ENCODE results near the gene CRYL1.

DNA sequence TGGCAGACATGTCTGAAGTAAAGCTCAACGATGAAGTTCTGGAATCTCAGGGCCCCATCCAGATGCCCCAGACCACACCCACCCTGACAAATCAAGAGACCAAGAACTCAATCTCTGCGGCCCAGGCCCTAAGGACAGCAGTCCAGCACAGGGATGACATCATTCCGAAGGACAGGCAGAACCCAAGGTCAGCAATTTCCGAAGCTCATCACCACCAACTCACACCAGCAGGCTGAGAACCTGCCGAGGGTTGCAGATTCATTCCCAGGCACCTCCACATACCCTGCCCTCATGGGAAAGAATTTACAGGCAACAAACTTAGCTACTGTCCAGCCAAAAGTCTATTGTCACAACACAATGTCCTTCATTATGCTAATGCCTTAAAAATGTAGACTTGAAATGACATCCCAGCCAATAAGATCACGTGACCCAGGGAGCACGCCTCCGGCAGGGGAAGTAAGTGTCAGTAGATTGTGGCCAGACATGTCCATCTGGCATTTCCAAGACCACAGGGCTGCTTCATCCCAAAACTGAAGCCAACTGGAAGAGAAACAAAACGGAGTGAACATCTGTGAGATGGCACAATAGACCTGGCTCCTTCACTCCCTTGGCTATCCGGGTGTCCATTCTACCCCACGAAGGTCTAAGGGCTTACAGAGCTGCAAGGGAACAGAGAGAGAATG is 98.8 kb downstream of the CRYL1 start:
- TF ChIP-seq, protein P1, sequence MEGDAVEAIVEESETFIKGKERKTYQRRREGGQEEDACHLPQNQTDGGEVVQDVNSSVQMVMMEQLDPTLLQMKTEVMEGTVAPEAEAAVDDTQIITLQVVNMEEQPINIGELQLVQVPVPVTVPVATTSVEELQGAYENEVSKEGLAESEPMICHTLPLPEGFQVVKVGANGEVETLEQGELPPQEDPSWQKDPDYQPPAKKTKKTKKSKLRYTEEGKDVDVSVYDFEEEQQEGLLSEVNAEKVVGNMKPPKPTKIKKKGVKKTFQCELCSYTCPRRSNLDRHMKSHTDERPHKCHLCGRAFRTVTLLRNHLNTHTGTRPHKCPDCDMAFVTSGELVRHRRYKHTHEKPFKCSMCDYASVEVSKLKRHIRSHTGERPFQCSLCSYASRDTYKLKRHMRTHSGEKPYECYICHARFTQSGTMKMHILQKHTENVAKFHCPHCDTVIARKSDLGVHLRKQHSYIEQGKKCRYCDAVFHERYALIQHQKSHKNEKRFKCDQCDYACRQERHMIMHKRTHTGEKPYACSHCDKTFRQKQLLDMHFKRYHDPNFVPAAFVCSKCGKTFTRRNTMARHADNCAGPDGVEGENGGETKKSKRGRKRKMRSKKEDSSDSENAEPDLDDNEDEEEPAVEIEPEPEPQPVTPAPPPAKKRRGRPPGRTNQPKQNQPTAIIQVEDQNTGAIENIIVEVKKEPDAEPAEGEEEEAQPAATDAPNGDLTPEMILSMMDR (IDR thresholded peaks at IDR 0.05), result no peak
- no peak for TF ChIP-seq POLR2AphosphoS5 (IDR thresholded peaks at IDR 0.05)
- TF ChIP-seq EP300 (IDR thresholded peaks at IDR 0.05), result no peak

Measured in sigmoid colon (tissue), 4 donors.